Activated CD4-positive, alpha-beta T cell treated with anti-CD3 and anti-CD28 coated beads, Interleukin-2, amount 50 U/mL, for 4 hours (primary cell): Measurements from ENCODE around the gene CISH.

Source experiments
- DNase-seq, 2 experiments: peaks; one replicate each; pipeline ENCODE4 v3.0.0-alpha.2; 2020

Gene CISH

GRCh38 chr3:50612234-50612882, 784 bp upstream of the CISH start:
- no peak for DNase-seq

GRCh38 chr3:50610992-50611463, 546 bp downstream of the CISH start:
- DNase-seq = no peak

GRCh38 chr3:50610181-50610971, 1.2 kb downstream of the CISH start:
- DNase-seq = peak in 1 of 2 experiments; percentile 52

- no peak for DNase-seq
These were observed 1.9 kb downstream of the CISH start for GRCh38 chr3:50609763-50610085.

- DNase-seq = no peak
These were observed 2.4 kb downstream of the CISH start for GRCh38 chr3:50609071-50609762.

- no peak for DNase-seq
These were observed 3.3 kb downstream of the CISH start for GRCh38 chr3:50608278-50608677.

- no peak for DNase-seq
These were observed 4.1 kb downstream of the CISH start for GRCh38 chr3:50607271-50608091.

- DNase-seq = no peak
These were observed 5.0 kb downstream of the CISH start for GRCh38 chr3:50606596-50606995.

GRCh38 chr3:50605901-50606326, 5.7 kb downstream of the CISH start:
- no peak for DNase-seq

GRCh38 chr3:50604628-50605588, 6.7 kb downstream of the CISH start:
- no peak for DNase-seq

GRCh38 chr3:50604110-50604621, 7.4 kb downstream of the CISH start:
- DNase-seq = no peak

GRCh38 chr3:50603261-50604109, 8.1 kb downstream of the CISH start:
- no peak for DNase-seq

- no peak for DNase-seq
These were observed 8.9 kb downstream of the CISH start for GRCh38 chr3:50602595-50603191.

GRCh38 chr3:50600841-50601591, 10.6 kb downstream of the CISH start:
- DNase-seq = peak; percentile 95 to 97

- DNase-seq = no peak
These were observed 11.3 kb downstream of the CISH start for GRCh38 chr3:50600141-50600753.

GRCh38 chr3:50599716-50600118, 11.9 kb downstream of the CISH start:
- no peak for DNase-seq

GRCh38 chr3:50599115-50599715, 12.4 kb downstream of the CISH start:
- DNase-seq = no peak

GRCh38 chr3:50594253-50594785, 17.3 kb downstream of the CISH start:
- DNase-seq = no peak
